Kidney epithelial cell (primary cell): ENCODE data around the gene CD81. TPM values are rescaled to one million over a fixed set of nuclear protein-coding genes. Genes with fewer than 3 reads are reported as not detected.
"Not testable (repeated sequence)": the region's sequence is repeated elsewhere in the genome, so short reads cannot be mapped to it uniquely, and the experiment has no call there.

Experiments
- DNase-seq: peaks from one replicate; pipeline ENCODE4 v3.0.0-alpha.2; 2010; ENCODE audit warnings: low read depth
- H3K27me3 ChIP-seq: 2 replicates; pipeline ENCODE4 v1.6.0; 2011; ENCODE audit warnings: low read length; ENCODE audit not compliant: control insufficient read depth, insufficient read depth
- H3K36me3 ChIP-seq: 2 replicates; pipeline ENCODE4 v1.5.1; 2011; ENCODE audit warnings: low read length; ENCODE audit not compliant: control insufficient read depth, insufficient read depth
- H3K4me3 ChIP-seq: 2 replicates; pipeline ENCODE4 v1.5.1; 2011; ENCODE audit warnings: low read depth, mild to moderate bottlenecking, control low read depth, low read length
- CTCF ChIP-seq: IDR thresholded peaks from 2 replicates; pipeline ENCODE4 v1.5.1; 2011; ENCODE audit warnings: mild to moderate bottlenecking, moderate library complexity, low read length, control low read depth, inconsistent platforms; ENCODE audit not compliant: insufficient read depth, poor library complexity, severe bottlenecking
- total RNA-seq: library from RNA; depleted of rRNA; stranded (reverse); fragments of >200 nt; gene quantifications from 2 replicates; pipeline ENCODE4 v1.2.3, GENCODE V29; 2015

Gene CD81
- total RNA-seq, 1 donor from 2014 or later, result 216 TPM

GRCh38 chr11:2331404-2331803, 45.7 kb upstream of the CD81 start:
- Histone ChIP-seq H3K4me3 (no peak overlapping the region), H3K27me3 (no peaks in the 10 kb centered on the region), H3K36me3 (no peaks in the 10 kb centered on the region)
- TF ChIP-seq CTCF, result no peak
- DNase-seq, result no peak

GRCh38 chr11:2332569-2332968, 44.5 kb upstream of the CD81 start:
- H3K4me3 ChIP-seq, H3K36me3 ChIP-seq, H3K27me3 ChIP-seq, DNase-seq: not testable (repeated sequence)

- not testable (repeated sequence) for DNase-seq, H3K4me3 ChIP-seq, H3K36me3 ChIP-seq, H3K27me3 ChIP-seq
These were observed 43.5 kb upstream of the CD81 start for GRCh38 chr11:2333486-2334205.

GRCh38 chr11:2335286-2335685, 41.8 kb upstream of the CD81 start:
- DNase-seq, H3K4me3 ChIP-seq, H3K36me3 ChIP-seq, H3K27me3 ChIP-seq: not testable (repeated sequence)

GRCh38 chr11:2338760-2339159, 38.4 kb upstream of the CD81 start:
- H3K27me3 ChIP-seq, DNase-seq, H3K4me3 ChIP-seq, H3K36me3 ChIP-seq: not testable (repeated sequence)

- DNase-seq, result no peak
- H3K27me3 ChIP-seq, result no peaks in the 10 kb centered on the region
- TF ChIP-seq CTCF, result no peak
- H3K36me3 ChIP-seq, result no peaks in the 10 kb centered on the region
- H3K4me3 ChIP-seq, result no peak overlapping the region
These were observed 34.6 kb upstream of the CD81 start for GRCh38 chr11:2342557-2342956.

GRCh38 chr11:2342981-2343380, 34.1 kb upstream of the CD81 start:
- no peak for DNase-seq
- Histone ChIP-seq H3K4me3 (no peak overlapping the region), H3K27me3 (no peaks in the 10 kb centered on the region), H3K36me3 (no peaks in the 10 kb centered on the region)
- TF ChIP-seq CTCF, result no peak

- DNase-seq, result no peak
- no peaks in the 10 kb centered on the region for H3K27me3 ChIP-seq
- no peak for TF ChIP-seq CTCF
- H3K4me3 ChIP-seq, result no peak overlapping the region
- H3K36me3 ChIP-seq, result no peaks in the 10 kb centered on the region
These were observed 33.6 kb upstream of the CD81 start for GRCh38 chr11:2343502-2343901.
